CD4-positive, alpha-beta T cell (primary cell): ENCODE measurements around the gene MIA3. TPM values are rescaled to one million over a fixed set of nuclear protein-coding genes. Genes with fewer than 3 reads are reported as not detected.

ENCODE experiments used
- ATAC-seq: fragments of 200-7000 bp; cut with Tn5 transposase; one replicate; pipeline ENCODE4 v1.10.0; 2022; ENCODE audit warnings: mild to moderate bottlenecking; ENCODE audit not compliant: poor library complexity
- CTCF ChIA-PET: fragments of 350-600 bp; sonication (Branson Sonifier 250); formaldehyde crosslinking; loops from one replicate; lab custom pipeline; 2021; ENCODE audit warnings: antibody characterized with exemption, inconsistent platforms; lab: Charles Lee
- POLR2A ChIA-PET: fragments of 350-600 bp; sonication (Branson Sonifier 250); formaldehyde crosslinking; loops from one replicate; lab custom pipeline; 2021; ENCODE audit warnings: antibody characterized with exemption, inconsistent platforms; lab: Charles Lee
- DNase-seq, 14 experiments: peaks; one replicate each; pipeline ENCODE4 v3.0.0-alpha.2; 2013 to 2020; ENCODE audit warnings: mixed read lengths in 2 of 14
- H3K27ac ChIP-seq, 2 donors: one replicate each; pipeline versions ENCODE4 v1.5.1 to v1.7.0; 2013; ENCODE audit warnings: low read length in 2 of 2, low read depth in 1 of 2, mild to moderate bottlenecking in 1 of 2
- H3K27me3 ChIP-seq, 2 experiments: 1 replicate in 1 of 2; 2 replicates in 1 of 2; pipeline versions ENCODE4 v1.6.1 to v1.7.0; 2013; ENCODE audit warnings: low read length in 2 of 2, control low read depth in 1 of 2, mild to moderate bottlenecking in 1 of 2, moderate library complexity in 1 of 2; ENCODE audit not compliant: insufficient read depth in 2 of 2, control insufficient read depth in 1 of 2
- H3K36me3 ChIP-seq: one replicate; pipeline ENCODE4 v1.6.1; 2013; ENCODE audit warnings: low read length, control low read depth; ENCODE audit not compliant: insufficient read depth
- H3K4me1 ChIP-seq: one replicate; pipeline ENCODE4 v1.6.1; 2013; ENCODE audit warnings: low read length, control low read depth; ENCODE audit not compliant: insufficient read depth
- H3K4me3 ChIP-seq: one replicate; pipeline ENCODE4 v1.5.1; 2013; ENCODE audit warnings: mild to moderate bottlenecking, low read length, moderate library complexity
- H3K9me3 ChIP-seq, 2 experiments: 1 replicate in 1 of 2; 2 replicates in 1 of 2; pipeline versions ENCODE4 v1.6.1 to v1.7.0; 2013; ENCODE audit warnings: low read length in 2 of 2, mild to moderate bottlenecking in 2 of 2, control low read depth in 1 of 2, moderate library complexity in 1 of 2; ENCODE audit not compliant: control insufficient read depth in 1 of 2, insufficient read depth in 1 of 2
- H3K27ac Mint-ChIP-seq: one replicate; pipeline ENCODE4 v1.8.0; 2020; ENCODE audit warnings: mixed read lengths
- H3K27me3 Mint-ChIP-seq: one replicate; pipeline ENCODE4 v1.8.0; 2021; ENCODE audit warnings: mixed read lengths
- H3K36me3 Mint-ChIP-seq: one replicate; pipeline ENCODE4 v1.8.0; 2021; ENCODE audit warnings: low read depth, mixed read lengths
- H3K4me1 Mint-ChIP-seq: one replicate; pipeline ENCODE4 v1.8.0; 2021; ENCODE audit warnings: low read depth, mixed read lengths
- H3K4me3 Mint-ChIP-seq: one replicate; pipeline ENCODE4 v1.8.0; 2020; ENCODE audit warnings: mild to moderate bottlenecking, mixed read lengths
- H3K9me3 Mint-ChIP-seq: one replicate; pipeline ENCODE4 v1.8.0; 2020; ENCODE audit warnings: mixed read lengths
- intact Hi-C, 2 experiments: fragments of 100-400 bp; cut with DNase I in 1 of 2; cut with micrococcal nuclease in 1 of 2; formaldehyde crosslinking; loops; one replicate each; pipeline versions ENCODE4 v1.15.1 to v1.9.0; 2023 to 2025; cut with DNase I, micrococcal nuclease
- total RNA-seq, 174 experiments: library from RNA in 2 of 174; stranded (reverse) in 2 of 174; gene quantifications; one replicate each; pipeline ENCODE4 v1.2.3 and lab custom pipeline; 2021 to 2026
- TF ChIP-seq, protein P1 (sequence below): fragments of 200-600 bp; IDR thresholded peaks from one replicate; pipeline ENCODE4 v1.8.0; 2022; ENCODE audit warnings: antibody characterized with exemption, mild to moderate bottlenecking

The MIA3 gene
- total RNA-seq, 2 experiments from 2014 or later = 123 to 135 TPM

DNA sequence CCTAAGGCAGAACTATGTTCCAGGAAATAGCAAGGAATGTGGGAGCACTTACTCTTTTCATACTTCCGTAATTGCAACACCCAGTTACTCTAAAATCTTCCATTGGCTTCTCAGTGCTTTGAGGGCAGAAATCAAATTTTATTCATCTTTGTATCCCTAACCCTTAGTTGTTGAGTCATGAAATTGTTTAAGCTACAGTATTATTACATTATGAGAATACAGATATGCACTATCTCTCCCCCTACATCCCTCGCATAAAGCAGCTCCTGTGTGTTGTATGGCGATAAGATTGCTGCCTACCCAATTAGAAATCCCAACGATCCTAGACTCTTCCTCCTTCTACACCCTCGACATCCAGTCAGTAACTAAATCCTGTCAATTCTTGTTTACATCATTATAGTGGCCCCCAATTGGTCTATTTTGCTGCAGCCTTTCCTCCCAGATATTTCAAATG lies 91.8 kb downstream of the MIA3 start:
- intact Hi-C loops = loop anchor here in 1 of 2 experiments (2.0 to 10.0 kb wide), 2 partner anchors 65 to 1725 kb away; partner anchors contain the start of gene WDR26
- Histone ChIP-seq H3K36me3 (peaks cover 11% of the 10 kb centered on the region), H3K4me3 (no peak overlapping the region), H3K9me3 (no peaks in the 10 kb centered on the region), H3K27me3 (no peaks in the 10 kb centered on the region), H3K27ac (no peak overlapping the region), H3K4me1 (peaks cover 29% of the 10 kb centered on the region)
- TF ChIP-seq, protein P1, sequence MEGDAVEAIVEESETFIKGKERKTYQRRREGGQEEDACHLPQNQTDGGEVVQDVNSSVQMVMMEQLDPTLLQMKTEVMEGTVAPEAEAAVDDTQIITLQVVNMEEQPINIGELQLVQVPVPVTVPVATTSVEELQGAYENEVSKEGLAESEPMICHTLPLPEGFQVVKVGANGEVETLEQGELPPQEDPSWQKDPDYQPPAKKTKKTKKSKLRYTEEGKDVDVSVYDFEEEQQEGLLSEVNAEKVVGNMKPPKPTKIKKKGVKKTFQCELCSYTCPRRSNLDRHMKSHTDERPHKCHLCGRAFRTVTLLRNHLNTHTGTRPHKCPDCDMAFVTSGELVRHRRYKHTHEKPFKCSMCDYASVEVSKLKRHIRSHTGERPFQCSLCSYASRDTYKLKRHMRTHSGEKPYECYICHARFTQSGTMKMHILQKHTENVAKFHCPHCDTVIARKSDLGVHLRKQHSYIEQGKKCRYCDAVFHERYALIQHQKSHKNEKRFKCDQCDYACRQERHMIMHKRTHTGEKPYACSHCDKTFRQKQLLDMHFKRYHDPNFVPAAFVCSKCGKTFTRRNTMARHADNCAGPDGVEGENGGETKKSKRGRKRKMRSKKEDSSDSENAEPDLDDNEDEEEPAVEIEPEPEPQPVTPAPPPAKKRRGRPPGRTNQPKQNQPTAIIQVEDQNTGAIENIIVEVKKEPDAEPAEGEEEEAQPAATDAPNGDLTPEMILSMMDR = no peak
- no peaks in the 10 kb centered on the region for H3K27me3 Mint-ChIP-seq
- no peaks in the 10 kb centered on the region for H3K9me3 Mint-ChIP-seq
- ChIA-PET POLR2A (interaction anchor here (1.9 to 2.2 kb wide), 2 partner anchors 65 to 120 kb away, joined by 9 to 17 read pairs; partner anchors contain the start of gene TAF1A), CTCF (no interaction called here)
- H3K4me3 Mint-ChIP-seq = peak overlapping the region; percentile 99
- no peak for ATAC-seq
- DNase-seq = no peak
- peaks cover 69% of the 10 kb centered on the region for H3K36me3 Mint-ChIP-seq
- peak overlapping the region; percentile 100 for H3K27ac Mint-ChIP-seq
- peaks cover 73% of the 10 kb centered on the region for H3K4me1 Mint-ChIP-seq

DNA sequence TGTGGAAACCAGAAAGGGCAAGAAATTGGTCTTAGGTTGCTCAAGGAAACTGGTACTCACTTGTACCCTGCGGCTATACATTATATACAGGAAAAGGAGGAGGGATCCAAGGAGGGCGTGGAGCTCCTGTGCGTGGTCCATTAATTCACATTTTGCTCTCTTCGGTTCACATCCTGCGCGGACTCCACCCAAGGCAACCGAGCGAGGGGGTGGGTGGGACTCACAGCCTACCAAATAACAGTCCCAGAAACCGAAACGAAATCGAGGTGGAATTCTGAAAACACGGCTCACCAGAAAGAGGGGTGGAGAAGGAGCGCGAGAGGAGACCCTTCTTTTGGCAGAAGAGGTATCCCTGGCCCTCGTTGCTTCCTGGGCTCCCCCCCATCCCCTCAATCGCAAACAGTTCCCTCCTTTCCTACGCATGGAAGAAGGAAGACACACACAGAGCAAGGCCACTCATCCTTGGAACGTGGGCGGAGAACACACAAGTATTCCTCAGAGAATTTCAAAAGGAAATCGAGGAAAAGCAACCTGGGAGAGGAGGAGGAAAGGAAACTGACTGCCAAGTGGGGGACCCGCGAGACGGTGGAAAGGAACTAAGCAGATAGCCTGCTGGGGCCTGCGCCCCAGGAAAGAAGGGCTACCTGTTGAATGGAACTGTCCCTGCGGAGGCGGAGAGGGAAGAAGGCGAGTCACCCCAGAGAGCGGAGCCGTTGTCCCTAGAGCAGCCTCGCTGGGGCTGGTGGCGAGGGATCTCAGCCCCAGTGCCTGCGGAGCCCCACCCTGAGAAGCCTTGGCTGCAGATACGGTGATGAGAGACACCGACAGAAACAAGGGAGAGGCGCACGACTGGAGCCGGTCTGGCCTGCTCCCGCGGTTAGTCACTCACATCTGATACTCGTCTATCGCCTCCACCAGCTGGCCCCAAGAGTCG lies 93.7 kb downstream of the MIA3 start:
- Mint-ChIP-seq H3K36me3 (peaks cover 61% of the 10 kb centered on the region), H3K4me3 (peak overlapping the region; percentile 99), H3K27ac (peak overlapping the region; percentile 100), H3K9me3 (no peaks in the 10 kb centered on the region), H3K4me1 (peaks cover 57% of the 10 kb centered on the region), H3K27me3 (no peaks in the 10 kb centered on the region)
- H3K27me3 ChIP-seq = no peaks in the 10 kb centered on the region
- CTCF ChIA-PET = interaction anchor here (1.7 to 2.7 kb wide), 2 partner anchors 8 to 57 kb away, joined by 5 to 14 read pairs; no protein-coding TSS in a partner anchor
- peaks cover 24% of the 10 kb centered on the region for H3K4me1 ChIP-seq
- DNase-seq = peak; percentile 29 to 86 (median 58)
- peak overlapping the region; percentile 78 to 97 for H3K27ac ChIP-seq
- TF ChIP-seq, protein P1 = no peak
- ATAC-seq = peak; percentile 32
- POLR2A ChIA-PET = interaction anchor here (0.6 to 2.6 kb wide), 28 partner anchors 9 to 1005 kb away, joined by 3 to 70 read pairs (median 5); partner anchors contain the start of genes DUSP10, SUSD4, TAF1A and TLR5
- no peaks in the 10 kb centered on the region for H3K9me3 ChIP-seq
- intact Hi-C loops = loop anchor here (1.0 to 10.0 kb wide), 4 partner anchors 67 to 1723 kb away; partner anchors contain the start of gene WDR26 (in 1 of the 2)
- H3K36me3 ChIP-seq = peaks cover 25% of the 10 kb centered on the region
- H3K4me3 ChIP-seq = peak overlapping the region; percentile 90
